ENCODE results near the gene CSRP1. TPM values are rescaled to one million over a fixed set of nuclear protein-coding genes. Genes with fewer than 3 reads are reported as not detected.
A peak's percentile ranks its signal among the peaks of the same experiment; 100 is the strongest.

The CSRP1 gene
- total RNA-seq, 1 donor from 2014 or later = 317 TPM

DNA sequence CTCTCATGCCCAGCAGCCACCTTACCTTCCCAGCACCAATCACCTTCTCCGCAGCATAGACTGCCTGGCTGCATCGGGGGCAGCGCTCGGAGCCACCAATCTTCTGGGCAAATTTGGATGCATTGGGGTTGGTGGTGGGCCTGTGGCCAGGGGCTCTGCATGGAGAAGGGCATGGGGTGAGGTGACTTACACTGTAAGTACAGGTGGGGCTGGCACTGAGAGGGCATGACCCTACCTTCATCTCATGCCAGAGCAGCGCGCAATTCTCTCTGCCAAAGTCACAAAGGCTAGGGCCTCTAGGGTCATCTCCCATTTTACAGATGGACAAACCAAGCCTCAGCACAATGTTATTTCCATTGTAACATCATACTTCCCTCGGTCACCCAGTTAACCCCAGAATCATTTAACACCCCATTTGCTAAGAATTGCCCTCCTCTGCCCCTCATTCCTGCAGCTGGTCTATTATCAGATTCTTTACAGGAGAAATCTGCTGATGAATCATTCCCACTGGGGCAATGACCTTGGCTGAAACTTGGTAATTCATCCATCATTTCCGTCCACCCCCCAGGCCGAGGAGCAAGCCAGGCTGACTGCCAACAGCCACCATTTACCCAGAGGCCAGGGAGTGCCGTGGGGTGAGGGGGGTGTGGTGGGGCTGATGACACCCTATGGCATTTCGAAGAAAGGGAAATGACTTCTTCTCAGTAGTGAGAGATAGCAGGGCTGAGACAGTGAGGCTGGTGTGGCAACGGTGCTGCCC is 17.9 kb downstream of the CSRP1 start:
- H3K36me3 ChIP-seq (ENCODE audit: insufficient read depth, low read length) = peaks cover 62% of the 10 kb centered on the region
- H3K9ac ChIP-seq (ENCODE audit: low read length) = peak overlapping the region; percentile 13
- H3K4me2 ChIP-seq (ENCODE audit: low read length) = peak overlapping the region; percentile 62
- H2AFZ ChIP-seq (ENCODE audit: low read depth, low read length) = no peak overlapping the region
- Mint-ChIP-seq H3K27ac (ENCODE audit: unreplicated experiment) (peak overlapping the region; percentile 83), H3K36me3 (ENCODE audit: low read depth, unreplicated experiment) (peaks cover 49% of the 10 kb centered on the region), H3K27me3 (ENCODE audit: low read depth, unreplicated experiment) (no peaks in the 10 kb centered on the region), H3K9me3 (ENCODE audit: unreplicated experiment) (peaks cover 2% of the 10 kb centered on the region), H3K4me1 (ENCODE audit: low read depth, unreplicated experiment) (peaks cover 45% of the 10 kb centered on the region), H3K4me3 (ENCODE audit: unreplicated experiment) (no peak overlapping the region)
- H3K4me1 ChIP-seq (ENCODE audit: insufficient read depth, low read length) = peaks cover 50% of the 10 kb centered on the region
- peaks cover 94% of the 10 kb centered on the region for H4K20me1 ChIP-seq (ENCODE audit: insufficient read depth, low read length)
- no peaks in the 10 kb centered on the region for H3K27me3 ChIP-seq (ENCODE audit: insufficient read depth, low read length)
- H3K79me2 ChIP-seq (ENCODE audit: insufficient read depth, low read length) = peaks cover 51% of the 10 kb centered on the region
- DNase-seq (ENCODE audit: low read depth) (peak; percentile 93), FAIRE-seq (peak; percentile 54)
- peak overlapping the region; percentile 59 for H3K27ac ChIP-seq (ENCODE audit: low read depth, low read length)
- TF ChIP-seq, protein P1, sequence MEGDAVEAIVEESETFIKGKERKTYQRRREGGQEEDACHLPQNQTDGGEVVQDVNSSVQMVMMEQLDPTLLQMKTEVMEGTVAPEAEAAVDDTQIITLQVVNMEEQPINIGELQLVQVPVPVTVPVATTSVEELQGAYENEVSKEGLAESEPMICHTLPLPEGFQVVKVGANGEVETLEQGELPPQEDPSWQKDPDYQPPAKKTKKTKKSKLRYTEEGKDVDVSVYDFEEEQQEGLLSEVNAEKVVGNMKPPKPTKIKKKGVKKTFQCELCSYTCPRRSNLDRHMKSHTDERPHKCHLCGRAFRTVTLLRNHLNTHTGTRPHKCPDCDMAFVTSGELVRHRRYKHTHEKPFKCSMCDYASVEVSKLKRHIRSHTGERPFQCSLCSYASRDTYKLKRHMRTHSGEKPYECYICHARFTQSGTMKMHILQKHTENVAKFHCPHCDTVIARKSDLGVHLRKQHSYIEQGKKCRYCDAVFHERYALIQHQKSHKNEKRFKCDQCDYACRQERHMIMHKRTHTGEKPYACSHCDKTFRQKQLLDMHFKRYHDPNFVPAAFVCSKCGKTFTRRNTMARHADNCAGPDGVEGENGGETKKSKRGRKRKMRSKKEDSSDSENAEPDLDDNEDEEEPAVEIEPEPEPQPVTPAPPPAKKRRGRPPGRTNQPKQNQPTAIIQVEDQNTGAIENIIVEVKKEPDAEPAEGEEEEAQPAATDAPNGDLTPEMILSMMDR (IDR thresholded peaks at IDR 0.05; ENCODE audit: insufficient read depth, low read depth, low read length) = no peak
- no peak for TF ChIP-seq EZH2 (IDR thresholded peaks at IDR 0.05; ENCODE audit: insufficient read depth, low read length)
- H3K9me3 ChIP-seq (ENCODE audit: insufficient read depth, low read depth, low read length) = no peaks in the 10 kb centered on the region
- H3K4me3 ChIP-seq (ENCODE audit: insufficient read depth, low read depth, low read length) = no peak overlapping the region

DNA sequence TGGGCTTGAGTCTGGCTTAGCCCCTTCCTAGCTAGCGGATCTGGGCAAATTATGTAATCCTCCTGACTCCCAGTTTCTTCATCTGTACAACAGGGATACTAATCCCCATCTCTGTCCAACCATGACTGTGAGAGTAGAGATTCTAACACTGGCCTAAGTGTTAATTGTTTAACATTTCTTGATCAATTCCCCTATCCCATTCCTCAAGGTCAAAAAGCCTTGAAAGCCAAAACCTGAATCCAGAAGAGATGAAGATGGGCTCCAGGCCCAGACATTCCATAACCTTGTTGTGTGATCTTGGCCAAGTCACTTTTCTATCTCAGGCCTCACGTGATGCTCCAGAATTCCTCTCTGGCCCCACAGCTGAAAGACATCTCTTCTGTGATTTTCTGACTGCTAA is 19.2 kb downstream of the CSRP1 start:
- TF ChIP-seq, protein P1 (IDR thresholded peaks at IDR 0.05; ENCODE audit: insufficient read depth, low read depth, low read length) = no peak
- no peak for TF ChIP-seq EZH2 (IDR thresholded peaks at IDR 0.05; ENCODE audit: insufficient read depth, low read length)
- H3K4me1 ChIP-seq (ENCODE audit: insufficient read depth, low read length) = peaks cover 40% of the 10 kb centered on the region
- peaks cover 91% of the 10 kb centered on the region for H4K20me1 ChIP-seq (ENCODE audit: insufficient read depth, low read length)
- DNase-seq (ENCODE audit: low read depth) = no peak
- no peak overlapping the region for H3K4me2 ChIP-seq (ENCODE audit: low read length)
- Mint-ChIP-seq H3K4me3 (ENCODE audit: unreplicated experiment) (no peak overlapping the region), H3K9me3 (ENCODE audit: unreplicated experiment) (no peaks in the 10 kb centered on the region), H3K27ac (ENCODE audit: unreplicated experiment) (peak overlapping the region; percentile 8), H3K36me3 (ENCODE audit: low read depth, unreplicated experiment) (peaks cover 44% of the 10 kb centered on the region), H3K4me1 (ENCODE audit: low read depth, unreplicated experiment) (peaks cover 46% of the 10 kb centered on the region), H3K27me3 (ENCODE audit: low read depth, unreplicated experiment) (no peaks in the 10 kb centered on the region)
- H3K9me3 ChIP-seq (ENCODE audit: insufficient read depth, low read depth, low read length) = no peaks in the 10 kb centered on the region
- no peak overlapping the region for H3K27ac ChIP-seq (ENCODE audit: low read depth, low read length)
- FAIRE-seq = no peak
- H2AFZ ChIP-seq (ENCODE audit: low read depth, low read length) = no peak overlapping the region
- no peak overlapping the region for H3K4me3 ChIP-seq (ENCODE audit: insufficient read depth, low read depth, low read length)
- H3K9ac ChIP-seq (ENCODE audit: low read length) = no peak overlapping the region
- H3K79me2 ChIP-seq (ENCODE audit: insufficient read depth, low read length) = peaks cover 38% of the 10 kb centered on the region
- peaks cover 54% of the 10 kb centered on the region for H3K36me3 ChIP-seq (ENCODE audit: insufficient read depth, low read length)
- no peaks in the 10 kb centered on the region for H3K27me3 ChIP-seq (ENCODE audit: insufficient read depth, low read length)

GRCh38 chr1:201486187-201486586 is 20.7 kb downstream of the CSRP1 start:
- Mint-ChIP-seq H3K9me3 (ENCODE audit: unreplicated experiment) (no peaks in the 10 kb centered on the region), H3K4me3 (ENCODE audit: unreplicated experiment) (no peak overlapping the region), H3K36me3 (ENCODE audit: low read depth, unreplicated experiment) (peaks cover 35% of the 10 kb centered on the region), H3K27ac (ENCODE audit: unreplicated experiment) (peak overlapping the region; percentile 34), H3K4me1 (ENCODE audit: low read depth, unreplicated experiment) (peaks cover 45% of the 10 kb centered on the region), H3K27me3 (ENCODE audit: low read depth, unreplicated experiment) (no peaks in the 10 kb centered on the region)
- peaks cover 84% of the 10 kb centered on the region for H4K20me1 ChIP-seq (ENCODE audit: insufficient read depth, low read length)
- DNase-seq (ENCODE audit: low read depth) (no peak), FAIRE-seq (no peak)
- no peak overlapping the region for H3K27ac ChIP-seq (ENCODE audit: low read depth, low read length)
- no peak overlapping the region for H2AFZ ChIP-seq (ENCODE audit: low read depth, low read length)
- H3K9me3 ChIP-seq (ENCODE audit: insufficient read depth, low read depth, low read length) = no peaks in the 10 kb centered on the region
- H3K79me2 ChIP-seq (ENCODE audit: insufficient read depth, low read length) = peaks cover 25% of the 10 kb centered on the region
- TF ChIP-seq, protein P1 (IDR thresholded peaks at IDR 0.05; ENCODE audit: insufficient read depth, low read depth, low read length) = no peak
- TF ChIP-seq EZH2 (IDR thresholded peaks at IDR 0.05; ENCODE audit: insufficient read depth, low read length) = no peak
- H3K4me1 ChIP-seq (ENCODE audit: insufficient read depth, low read length) = peaks cover 40% of the 10 kb centered on the region
- no peaks in the 10 kb centered on the region for H3K27me3 ChIP-seq (ENCODE audit: insufficient read depth, low read length)
- H3K4me3 ChIP-seq (ENCODE audit: insufficient read depth, low read depth, low read length) = no peak overlapping the region
- H3K9ac ChIP-seq (ENCODE audit: low read length) = no peak overlapping the region
- H3K36me3 ChIP-seq (ENCODE audit: insufficient read depth, low read length) = peaks cover 47% of the 10 kb centered on the region
- H3K4me2 ChIP-seq (ENCODE audit: low read length) = no peak overlapping the region

All from astrocyte (in vitro differentiated cells and primary cell).